ENCODE results near the gene LCN6. TPM values are rescaled to one million over a fixed set of nuclear protein-coding genes. Genes with fewer than 3 reads are reported as not detected.

The LCN6 gene
- total and polyA plus RNA-seq, 3 donors from 2014 or later: 7.8 to 19.1 (median 11.3) TPM

- H3K36me3 ChIP-seq (ENCODE audit: low read depth, missing control alignments): no peaks in the 10 kb centered on the region
- intact Hi-C loops (cut with DNase I; ENCODE audit: low total_unique reads): loop anchor here (5.0 kb wide), 1 partner anchor 242 kb away; the partner anchor contains the start of gene ABCA2
- peaks cover 31% of the 10 kb centered on the region for H3K4me1 ChIP-seq
- no peaks in the 10 kb centered on the region for H3K9me3 ChIP-seq
- no peak overlapping the region for H3K4me3 ChIP-seq
- no peak for TF ChIP-seq POLR2A (IDR thresholded peaks at IDR 0.05)
- TF ChIP-seq CTCF (IDR thresholded peaks at IDR 0.05): no peak
- no peak for DNase-seq
- H3K27ac ChIP-seq: no peak overlapping the region
- no peaks in the 10 kb centered on the region for H3K27me3 ChIP-seq
- 88 to 90% methylated on average over 6 of the region's 6 CpGs for WGBS, 2 donors
Measured at GRCh38 chr9:136784997-136785361, 36.7 kb upstream of the LCN6 start.

DNA sequence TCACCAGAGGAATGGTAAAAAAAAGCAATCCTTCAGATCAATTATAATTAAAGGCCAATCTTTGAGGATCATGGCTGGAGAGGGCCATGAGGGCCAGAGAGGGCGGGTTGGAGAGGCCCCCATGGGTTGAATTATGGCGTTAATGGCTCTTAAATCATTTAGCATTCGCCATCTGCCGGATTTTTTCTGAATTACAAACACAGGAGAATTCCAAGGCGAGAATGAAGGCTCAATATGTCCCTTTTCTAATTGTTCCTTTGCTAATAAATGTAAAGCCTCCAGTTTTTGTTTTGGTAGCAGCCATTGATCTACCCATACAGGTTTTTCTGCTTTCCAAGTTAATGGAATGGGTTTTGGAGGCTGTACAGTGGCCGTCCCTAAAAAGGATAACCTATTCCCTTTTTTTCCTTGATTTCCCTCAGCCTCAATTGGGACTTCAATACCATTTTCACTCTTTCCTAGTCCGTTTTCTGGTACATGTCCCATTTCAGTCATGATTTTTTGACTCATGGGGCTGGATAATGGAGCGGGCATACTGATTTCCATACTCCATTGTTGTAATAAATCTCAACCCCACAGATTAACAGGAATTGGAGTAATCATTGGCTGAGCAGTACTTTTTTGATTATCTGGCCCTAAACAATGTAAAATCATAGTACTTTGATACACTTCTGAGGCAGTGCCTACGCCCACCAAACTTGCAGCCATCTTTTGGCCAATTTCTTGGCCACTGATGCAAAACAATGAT, 36.1 kb upstream of the LCN6 start:
- intact Hi-C loops (cut with DNase I; ENCODE audit: low total_unique reads): no loop called here

GRCh38 chr9:136782452-136782851, 34.1 kb upstream of the LCN6 start:
- Histone ChIP-seq H3K27ac (no peak overlapping the region), H3K4me3 (no peak overlapping the region), H3K4me1 (peaks cover 8% of the 10 kb centered on the region), H3K9me3 (no peaks in the 10 kb centered on the region), H3K27me3 (no peaks in the 10 kb centered on the region), H3K36me3 (ENCODE audit: low read depth, missing control alignments) (no peaks in the 10 kb centered on the region)
- intact Hi-C loops (cut with DNase I; ENCODE audit: low total_unique reads): no loop called here
- DNase-seq: no peak
- TF ChIP-seq POLR2A (IDR thresholded peaks at IDR 0.05) (no peak), CTCF (IDR thresholded peaks at IDR 0.05) (no peak)
- 94 to 96% methylated on average over 3 of the region's 3 CpGs for WGBS, 2 donors

More for the DNA sequence above, 36.1 kb upstream of the LCN6 start:
- no peak for TF ChIP-seq POLR2A (IDR thresholded peaks at IDR 0.05)
- TF ChIP-seq CTCF (IDR thresholded peaks at IDR 0.05): peak; percentile 45 to 63 (median 54)
- H3K27me3 ChIP-seq: no peaks in the 10 kb centered on the region
- DNase-seq: no peak
- WGBS, 2 donors: 47 to 67% methylated on average over 9 of the region's 9 CpGs
- H3K27ac ChIP-seq: no peak overlapping the region
- no peaks in the 10 kb centered on the region for H3K9me3 ChIP-seq
- H3K4me1 ChIP-seq: peaks cover 26% of the 10 kb centered on the region
- no peak overlapping the region for H3K4me3 ChIP-seq
- H3K36me3 ChIP-seq (ENCODE audit: low read depth, missing control alignments): no peaks in the 10 kb centered on the region

DNA sequence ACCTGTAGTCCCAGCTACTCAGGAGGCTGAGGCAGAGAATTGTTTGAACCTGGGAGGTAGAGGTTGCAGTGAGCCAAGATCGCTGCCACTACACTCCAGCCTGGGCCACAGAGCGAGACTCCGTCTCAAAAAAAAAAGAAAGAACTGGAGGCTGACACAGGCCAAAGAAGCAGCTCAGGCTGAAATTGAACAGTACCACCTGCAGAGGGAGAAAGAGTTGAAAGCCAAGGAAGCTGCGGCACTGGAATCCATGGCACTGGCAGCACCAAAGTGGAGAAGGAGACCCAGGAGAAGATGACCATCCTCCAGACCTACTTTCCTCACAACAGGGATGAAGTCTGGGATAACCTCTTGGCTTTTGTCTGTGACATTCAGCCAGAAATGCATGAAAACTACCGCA, 31.5 kb upstream of the LCN6 start:
- Histone ChIP-seq H3K27me3 (no peaks in the 10 kb centered on the region), H3K4me3 (no peak overlapping the region), H3K9me3 (no peaks in the 10 kb centered on the region), H3K27ac (no peak overlapping the region), H3K4me1 (peaks cover 5% of the 10 kb centered on the region), H3K36me3 (ENCODE audit: low read depth, missing control alignments) (no peaks in the 10 kb centered on the region)
- TF ChIP-seq POLR2A (IDR thresholded peaks at IDR 0.05) (no peak), CTCF (IDR thresholded peaks at IDR 0.05) (no peak)
- intact Hi-C loops (cut with DNase I; ENCODE audit: low total_unique reads): no loop called here
- no peak for DNase-seq
- WGBS, 2 donors: 82 to 96% methylated on average over 5 of the region's 5 CpGs

GRCh38 chr9:136777359-136777758, 29.0 kb upstream of the LCN6 start:
- Histone ChIP-seq H3K27ac (no peak overlapping the region), H3K4me3 (no peak overlapping the region), H3K9me3 (no peaks in the 10 kb centered on the region), H3K36me3 (ENCODE audit: low read depth, missing control alignments) (no peaks in the 10 kb centered on the region), H3K4me1 (no peaks in the 10 kb centered on the region), H3K27me3 (no peaks in the 10 kb centered on the region)
- DNase-seq: no peak
- WGBS, 2 donors: 70 to 80% methylated on average over 12 to 14 of the region's 14 CpGs
- intact Hi-C loops (cut with DNase I; ENCODE audit: low total_unique reads): no loop called here
- no peak for TF ChIP-seq CTCF (IDR thresholded peaks at IDR 0.05)
- TF ChIP-seq POLR2A (IDR thresholded peaks at IDR 0.05): no peak

Data from testis (tissue), 3 donors.